ENCODE data around the gene GNPAT.

DNA sequence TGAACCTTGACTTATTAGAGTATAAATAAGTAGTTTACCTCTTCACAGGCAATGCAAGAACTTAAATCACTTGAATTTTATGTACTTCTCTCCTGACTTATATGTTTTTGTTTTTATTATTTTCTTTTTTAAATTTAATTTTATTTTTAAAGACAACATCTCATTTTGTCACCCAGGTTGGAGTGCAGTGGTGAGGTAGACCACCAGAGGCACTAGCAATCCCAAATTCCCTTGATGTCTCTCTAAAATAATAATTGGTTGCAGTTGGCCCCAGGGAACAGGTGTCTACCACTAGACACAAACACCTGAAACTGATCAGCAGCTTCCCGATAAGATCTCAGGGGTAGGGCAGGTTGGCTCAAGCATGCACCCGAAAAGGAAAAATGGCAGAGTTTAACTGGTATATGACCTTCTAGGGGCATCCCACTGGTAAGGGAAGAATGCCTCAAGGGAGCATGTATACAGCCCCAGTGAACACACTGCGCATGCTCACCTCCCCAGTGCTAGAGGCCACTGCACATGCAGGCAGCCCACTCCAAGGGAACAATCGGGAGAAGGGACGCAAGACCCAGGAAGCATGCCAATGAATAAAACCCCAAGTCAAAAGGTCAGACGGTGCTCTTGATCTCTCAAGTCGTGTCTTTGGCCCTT lies 82.0 kb downstream of the GNPAT start:
- no peak for TF ChIP-seq TAF1 (IDR thresholded peaks at IDR 0.05; ENCODE audit: low read depth, low read length)
- TF ChIP-seq POLR2A (IDR thresholded peaks at IDR 0.05; ENCODE audit: low read depth, low read length) = no peak
- TF ChIP-seq POLR2AphosphoS5 (IDR thresholded peaks at IDR 0.05; ENCODE audit: low read depth, low read length) = no peak

Measured in GM12891 (cell line).